Left ventricle myocardium superior (tissue), 1 donor: Measurements from ENCODE around the gene MLYCD. TPM values are rescaled to one million over a fixed set of nuclear protein-coding genes. Genes with fewer than 3 reads are reported as not detected.

Experiments used
- ATAC-seq: fragments of 200-7000 bp; cut with Tn5 transposase; one replicate; pipeline ENCODE4 v1.9.1; 2020; ENCODE audit warnings: mild to moderate bottlenecking, moderate library complexity
- DNase-seq: peaks from one replicate; pipeline ENCODE4 v3.0.0-alpha.2; 2020
- intact Hi-C: fragments of 100-400 bp; cut with micrococcal nuclease; formaldehyde crosslinking; loops from one replicate; pipeline ENCODE4 v1.11.0; 2022
- total RNA-seq: library from RNA; stranded (reverse); fragmentation: NEBNext Ultra II Directional; extraction: Animal tissue kit (Norgen Biotek cat#: 25700); gene quantifications from one replicate; pipeline ENCODE4 v1.2.1, GENCODE V29; 2021
- donor health status: DM: no; HTN: yes; CAD: no; lungs with severe emphysema.

Gene MLYCD
- total RNA-seq, 1 donor from 2014 or later: 49.0 TPM

GRCh38 chr16:83920894-83921491, 22.1 kb downstream of the MLYCD start:
- ATAC-seq (no peak), DNase-seq (no peak)
- intact Hi-C loops: no loop called here

DNA sequence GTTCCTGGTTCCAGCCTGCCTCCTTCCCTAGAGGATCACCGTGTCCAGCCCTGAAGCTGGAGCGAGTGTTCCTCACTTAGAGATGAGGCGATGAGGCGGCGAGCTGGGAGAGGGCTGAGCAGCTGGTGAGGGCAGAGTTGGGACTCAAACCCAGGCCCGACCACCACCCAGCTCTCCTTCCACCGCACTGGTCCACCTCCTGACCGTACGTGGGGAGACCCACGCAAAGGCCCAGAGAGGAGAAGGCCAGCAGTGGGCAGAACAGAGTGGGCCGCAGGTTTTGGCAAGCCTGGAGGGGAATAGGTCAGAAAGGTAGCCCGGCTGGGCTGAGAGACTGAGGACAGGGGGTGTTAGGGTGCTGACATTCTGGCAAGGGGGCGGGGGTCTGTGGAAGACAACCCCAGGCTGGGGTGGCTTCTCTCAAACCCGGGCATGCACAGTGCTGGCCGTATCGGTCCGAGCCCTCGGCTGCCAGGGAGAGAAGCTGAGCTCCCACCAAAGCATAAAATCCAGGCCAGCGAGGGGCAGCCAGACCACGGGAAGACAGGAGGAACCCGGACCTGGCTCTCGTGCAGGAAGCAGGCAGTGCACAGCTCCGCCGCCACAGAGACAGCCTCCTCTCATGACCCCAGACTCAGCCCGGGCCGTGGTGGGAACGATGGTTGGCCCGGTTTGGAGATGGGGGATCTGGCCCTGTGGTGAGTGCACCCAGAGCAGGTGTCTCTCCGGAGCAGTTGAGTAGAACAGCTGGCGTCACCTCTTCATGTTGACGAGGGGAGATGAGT, 24.9 kb downstream of the MLYCD start:
- ATAC-seq: no peak
- intact Hi-C loops: no loop called here
- peak; percentile 23 for DNase-seq

- intact Hi-C loops: no loop called here
- ATAC-seq (no peak), DNase-seq (peak; percentile 13)
Observed at GRCh38 chr16:83924686-83925085, 25.8 kb downstream of the MLYCD start.

GRCh38 chr16:83925095-83925905, 26.4 kb downstream of the MLYCD start:
- no peak for ATAC-seq
- peak; percentile 12 for DNase-seq
- intact Hi-C loops: no loop called here

DNA sequence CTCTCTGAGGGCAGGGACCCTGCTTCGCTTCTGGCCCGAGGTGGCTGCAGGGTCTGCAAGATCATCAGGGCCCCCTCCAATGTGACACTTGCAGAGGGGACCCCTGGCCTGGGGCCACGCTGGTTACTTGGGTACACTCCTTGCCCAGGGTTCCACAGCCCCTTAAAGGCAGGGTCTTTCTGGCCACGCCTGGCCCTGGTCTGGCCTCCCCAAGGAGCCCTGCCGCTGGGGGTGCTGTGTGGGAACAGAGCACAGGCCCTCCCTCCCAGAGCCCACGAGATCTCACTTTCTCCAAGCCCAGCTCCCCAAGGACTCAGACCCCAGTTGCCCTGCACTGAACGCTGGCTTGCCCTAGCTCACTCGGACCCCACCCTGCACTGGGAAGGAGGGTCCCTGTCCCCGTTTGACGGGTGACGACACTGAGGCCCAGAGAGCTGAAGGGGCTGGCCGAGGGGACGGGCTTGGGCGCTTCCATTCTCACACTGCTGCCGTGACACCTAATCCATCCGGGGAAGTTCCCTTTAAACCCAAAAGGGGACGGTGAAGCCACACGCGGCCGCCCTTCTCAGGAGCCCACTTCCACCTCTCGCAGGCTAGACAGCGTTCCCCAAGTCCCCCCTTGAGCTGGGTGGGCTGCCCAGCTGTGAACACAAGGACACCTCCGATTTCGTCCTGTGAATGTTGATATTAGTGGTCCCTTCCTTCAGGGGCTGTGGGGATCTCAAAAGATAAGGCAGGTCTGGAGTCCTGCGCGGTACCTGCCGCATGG, 27.2 kb downstream of the MLYCD start:
- intact Hi-C loops: no loop called here
- ATAC-seq (peak; percentile 1), DNase-seq (peak; percentile 24)

DNA sequence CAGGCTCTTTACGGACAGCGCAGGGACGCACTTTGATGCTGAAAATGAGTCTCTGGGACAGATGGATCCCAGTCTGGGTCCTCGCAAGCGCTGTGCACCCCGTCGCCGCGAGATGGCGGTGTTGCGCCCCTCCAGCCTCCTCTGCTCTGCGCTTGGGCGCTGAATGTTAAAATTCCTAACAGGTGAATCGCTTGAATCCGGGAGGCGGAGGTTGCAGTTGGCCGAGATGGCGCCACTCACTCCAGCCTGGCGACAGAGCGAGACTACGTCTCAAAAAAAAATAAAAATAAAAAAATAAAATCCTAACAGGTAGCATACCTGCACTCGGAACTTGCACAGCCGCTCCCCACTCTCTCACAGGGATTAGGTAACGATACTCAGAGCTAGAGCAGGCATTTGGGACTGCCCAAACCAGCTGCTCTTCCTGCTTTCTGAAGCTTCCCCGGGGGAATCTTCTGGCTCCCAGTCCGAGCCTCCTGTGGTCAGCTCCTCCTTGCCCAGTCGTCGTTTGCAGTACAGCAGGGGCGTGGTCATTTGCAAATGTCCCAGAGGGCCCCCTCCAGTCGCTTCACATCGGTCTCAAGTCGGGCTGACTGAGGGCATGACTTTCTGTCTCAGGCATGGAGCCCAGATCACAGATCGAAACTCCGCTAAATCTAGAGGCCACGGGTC, 27.9 kb downstream of the MLYCD start:
- peak; percentile 68 for ATAC-seq
- peak; percentile 82 for DNase-seq
- intact Hi-C loops: no loop called here

GRCh38 chr16:83928341-83929055, 29.6 kb downstream of the MLYCD start:
- intact Hi-C loops: no loop called here
- DNase-seq: no peak
- no peak for ATAC-seq

- intact Hi-C loops: no loop called here
- ATAC-seq: no peak
- DNase-seq: peak; percentile 19
Observed at GRCh38 chr16:83929811-83930555, 31.1 kb downstream of the MLYCD start.

DNA sequence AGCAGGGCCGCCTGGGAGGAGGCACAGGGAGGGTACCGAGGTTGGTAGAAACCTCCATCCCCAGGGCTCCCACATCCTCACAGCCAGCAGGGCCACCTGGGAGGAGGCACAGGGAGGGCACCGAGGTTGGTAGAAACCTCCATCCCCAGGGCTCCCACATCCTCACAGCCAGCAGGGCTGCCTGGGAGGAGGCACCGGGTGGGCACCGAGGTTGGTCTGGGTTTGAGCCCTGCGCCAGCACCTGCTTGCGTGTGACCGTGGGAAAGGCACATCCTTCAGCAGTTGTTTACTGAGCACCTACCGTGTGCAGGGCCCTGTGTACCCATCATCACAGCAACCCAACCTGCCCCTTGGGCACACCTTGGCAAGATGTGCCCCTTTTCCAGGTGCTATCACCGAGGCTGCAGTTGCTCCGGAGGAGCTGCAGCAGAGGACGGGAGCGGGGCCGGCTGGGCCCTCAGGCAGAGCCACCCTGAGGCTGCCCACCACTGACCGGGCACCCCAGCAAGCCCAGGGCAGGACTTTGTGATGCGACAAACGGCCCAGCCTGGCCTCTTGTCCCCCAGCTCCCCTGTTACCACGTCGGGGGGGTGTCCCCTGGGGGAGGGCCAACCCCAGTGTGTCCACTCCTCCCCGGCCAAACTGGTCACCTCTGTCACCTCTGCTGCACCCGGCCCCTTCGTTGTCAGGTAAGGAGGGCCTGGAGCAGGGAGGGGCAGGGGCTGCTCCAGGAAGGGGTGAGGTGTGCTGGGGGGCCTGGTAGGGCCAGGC, 32.0 kb downstream of the MLYCD start:
- intact Hi-C loops: no loop called here
- DNase-seq (peak; percentile 15), ATAC-seq (no peak)

GRCh38 chr16:83931556-83931955, 32.6 kb downstream of the MLYCD start:
- ATAC-seq: no peak
- no peak for DNase-seq
- intact Hi-C loops: no loop called here

GRCh38 chr16:83932304-83932703, 33.4 kb downstream of the MLYCD start:
- intact Hi-C loops: no loop called here
- ATAC-seq (no peak), DNase-seq (no peak)

GRCh38 chr16:83932955-83933673, 34.2 kb downstream of the MLYCD start:
- ATAC-seq (no peak), DNase-seq (no peak)
- intact Hi-C loops: no loop called here

DNA sequence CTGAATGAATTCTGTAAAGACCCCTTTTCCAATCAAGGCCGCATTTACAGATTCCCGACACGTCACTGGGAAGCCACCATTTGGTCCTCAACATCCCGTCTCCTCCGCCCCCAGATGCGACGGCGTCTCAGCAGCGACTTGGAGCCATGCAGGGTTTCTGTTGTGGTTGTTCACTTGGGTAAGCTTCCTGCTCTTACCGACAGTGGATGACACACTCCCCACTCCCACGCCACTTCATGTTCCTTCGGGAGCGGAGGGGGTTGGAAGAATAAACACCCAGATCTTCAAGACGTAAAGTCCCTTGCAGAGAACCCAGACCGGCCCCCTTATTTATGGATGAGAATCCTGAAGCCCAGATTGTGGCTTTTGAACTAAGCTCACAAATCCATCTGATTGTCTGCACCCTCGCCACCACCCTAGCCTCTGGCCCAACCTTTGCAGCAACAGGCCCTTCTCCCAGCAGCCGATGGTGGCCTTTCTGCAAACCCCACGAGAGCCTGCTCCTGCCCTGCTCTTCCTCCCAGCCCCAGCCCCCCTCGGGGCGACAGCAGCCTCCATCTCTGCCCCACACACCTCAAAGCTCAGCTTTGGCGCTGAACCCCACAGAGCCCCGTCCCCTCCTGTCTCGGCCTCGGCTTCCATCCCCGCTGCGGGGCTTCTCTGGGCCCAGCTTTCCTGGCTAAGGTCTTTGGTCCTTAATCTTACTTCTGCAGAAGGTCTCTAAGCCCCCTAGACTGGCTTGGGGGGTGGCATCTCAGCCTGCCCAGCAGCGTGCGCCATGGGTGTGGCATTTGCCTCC, 35.2 kb downstream of the MLYCD start:
- DNase-seq (no peak), ATAC-seq (no peak)
- intact Hi-C loops: no loop called here

DNA sequence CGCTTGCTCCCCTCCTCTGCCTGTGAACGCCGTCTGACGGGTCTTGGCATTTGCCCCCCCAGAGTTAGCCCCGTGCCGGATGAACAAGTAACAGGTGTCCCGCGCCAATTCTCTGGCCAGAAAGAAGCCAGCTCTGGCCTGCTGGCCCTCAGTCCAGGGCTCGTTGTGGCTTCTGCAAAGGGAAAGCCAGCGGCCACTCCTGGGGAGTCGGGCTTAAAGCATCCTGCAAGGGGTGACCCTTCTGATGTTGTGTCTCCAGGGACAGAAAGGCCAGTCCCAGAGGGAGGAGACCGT, 35.7 kb downstream of the MLYCD start:
- DNase-seq: no peak
- no peak for ATAC-seq
- intact Hi-C loops: no loop called here

GRCh38 chr16:83935005-83935857, 36.3 kb downstream of the MLYCD start:
- no peak for ATAC-seq
- no peak for DNase-seq
- intact Hi-C loops: no loop called here
